Activated T-helper 1 cell treated with anti-CD3 and anti-CD28 coated beads, Interleukin-12 subunit alpha, Interleukin-12 subunit beta, Interleukin-2, Interleukin-4 antibody, amounts not matched to agents 30 ng/mL and 10 ng/mL and 1 ng/mL, durations not matched to agents 14 hours and 24 hours and 36 hours (primary cell): ENCODE results near the gene GLIS1. TPM values are rescaled to one million over a fixed set of nuclear protein-coding genes. Genes with fewer than 3 reads are reported as not detected.

ENCODE experiments used
- DNase-seq: peaks from one replicate; pipeline ENCODE4 v3.0.0; 2021; ENCODE audit warnings: low spot score
- H3K27ac Mint-ChIP-seq: one replicate; pipeline ENCODE4 v1.8.0; 2021; ENCODE audit warnings: mild to moderate bottlenecking, mixed read lengths
- H3K27me3 Mint-ChIP-seq: one replicate; pipeline ENCODE4 v1.8.0; 2022; ENCODE audit warnings: mild to moderate bottlenecking, moderate library complexity, mixed read lengths; ENCODE audit not compliant: insufficient read depth
- H3K36me3 Mint-ChIP-seq: one replicate; pipeline ENCODE4 v1.8.0; 2021; ENCODE audit warnings: low read depth, mixed read lengths
- H3K4me1 Mint-ChIP-seq: one replicate; pipeline ENCODE4 v1.8.0; 2021; ENCODE audit warnings: low read depth, mixed read lengths
- H3K4me3 Mint-ChIP-seq: one replicate; pipeline ENCODE4 v1.8.0; 2021; ENCODE audit warnings: mild to moderate bottlenecking, moderate library complexity, mixed read lengths
- H3K9me3 Mint-ChIP-seq: one replicate; pipeline ENCODE4 v1.8.0; 2021; ENCODE audit warnings: mixed read lengths
- intact Hi-C: fragments of 100-400 bp; cut with micrococcal nuclease; formaldehyde crosslinking; loops from one replicate; pipeline ENCODE4 v1.15.1; 2024
- total RNA-seq: library from RNA; stranded (reverse); gene quantifications from 2 replicates; pipeline ENCODE4 v1.2.3, GENCODE V29; 2022

The GLIS1 gene
- total RNA-seq, 1 donor from 2014 or later, result 0.05 TPM

DNA sequence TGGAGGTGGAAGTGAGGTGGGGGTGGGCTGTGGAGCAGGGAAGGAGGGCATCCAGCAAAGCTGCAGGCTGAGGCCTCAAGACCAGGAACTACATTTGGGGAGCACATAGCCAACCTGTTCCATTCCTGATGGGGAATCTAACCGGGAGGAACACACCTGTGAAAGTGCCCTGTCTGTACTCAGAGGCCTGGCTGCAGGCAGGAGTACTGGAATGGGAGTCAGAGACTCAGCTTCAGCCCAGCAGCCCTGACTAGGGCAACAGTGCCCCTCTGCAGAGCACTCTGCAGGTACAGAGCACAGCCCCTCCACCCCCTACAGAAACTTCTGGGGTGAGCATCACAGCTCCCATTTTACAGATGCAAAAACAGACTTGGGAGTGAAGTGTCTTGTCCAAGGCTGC lies 153.4 kb downstream of the GLIS1 start:
- Mint-ChIP-seq H3K9me3 (no peaks in the 10 kb centered on the region), H3K27me3 (peaks cover 12% of the 10 kb centered on the region), H3K36me3 (no peaks in the 10 kb centered on the region), H3K27ac (no peak overlapping the region), H3K4me1 (peaks cover 11% of the 10 kb centered on the region), H3K4me3 (no peak overlapping the region)
- DNase-seq, result no peak
- intact Hi-C loops, result no loop called here

DNA sequence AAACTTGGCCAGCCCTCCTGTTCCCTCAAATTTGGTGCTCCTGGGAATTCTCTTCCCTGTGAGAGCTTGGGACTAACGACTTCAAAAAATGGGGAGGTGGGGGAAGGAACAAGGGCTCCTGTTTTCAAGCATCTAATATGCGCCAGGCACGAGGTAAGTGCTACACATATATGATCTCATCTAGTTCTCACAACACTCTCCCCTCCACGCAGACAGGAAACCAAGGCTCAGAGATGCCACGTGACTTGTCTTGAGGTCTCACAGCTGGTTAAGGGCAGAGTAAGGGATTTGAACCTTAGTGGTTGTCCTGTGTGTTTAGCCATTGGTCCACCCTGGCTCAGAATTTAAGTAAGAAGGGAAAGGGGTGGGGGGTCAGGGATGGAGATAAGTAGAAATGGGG lies 153.8 kb downstream of the GLIS1 start:
- DNase-seq, result peak; percentile 56
- Mint-ChIP-seq H3K4me3 (no peak overlapping the region), H3K27me3 (peaks cover 12% of the 10 kb centered on the region), H3K9me3 (no peaks in the 10 kb centered on the region), H3K36me3 (no peaks in the 10 kb centered on the region), H3K27ac (peak overlapping the region; percentile 29), H3K4me1 (peaks cover 11% of the 10 kb centered on the region)
- intact Hi-C loops, result no loop called here

DNA sequence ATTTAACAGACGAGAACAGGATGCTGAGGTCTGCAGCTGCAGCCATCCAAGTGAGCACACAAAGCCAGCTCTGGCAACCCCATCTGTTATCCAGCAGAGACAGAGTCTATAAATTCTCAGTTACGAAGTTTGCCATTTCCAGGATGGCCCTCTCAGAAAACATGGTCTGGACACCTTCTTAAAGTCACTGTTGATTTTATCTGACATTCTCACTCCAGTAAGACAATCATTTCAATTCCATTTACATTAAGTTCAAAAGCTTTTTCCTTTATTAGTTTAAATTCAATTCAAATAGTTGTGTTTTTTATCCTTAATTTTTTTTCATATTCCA lies 154.2 kb downstream of the GLIS1 start:
- intact Hi-C loops, result no loop called here
- Mint-ChIP-seq H3K4me1 (peaks cover 11% of the 10 kb centered on the region), H3K9me3 (no peaks in the 10 kb centered on the region), H3K27ac (no peak overlapping the region), H3K36me3 (no peaks in the 10 kb centered on the region), H3K27me3 (peaks cover 12% of the 10 kb centered on the region), H3K4me3 (no peak overlapping the region)
- DNase-seq, result no peak

DNA sequence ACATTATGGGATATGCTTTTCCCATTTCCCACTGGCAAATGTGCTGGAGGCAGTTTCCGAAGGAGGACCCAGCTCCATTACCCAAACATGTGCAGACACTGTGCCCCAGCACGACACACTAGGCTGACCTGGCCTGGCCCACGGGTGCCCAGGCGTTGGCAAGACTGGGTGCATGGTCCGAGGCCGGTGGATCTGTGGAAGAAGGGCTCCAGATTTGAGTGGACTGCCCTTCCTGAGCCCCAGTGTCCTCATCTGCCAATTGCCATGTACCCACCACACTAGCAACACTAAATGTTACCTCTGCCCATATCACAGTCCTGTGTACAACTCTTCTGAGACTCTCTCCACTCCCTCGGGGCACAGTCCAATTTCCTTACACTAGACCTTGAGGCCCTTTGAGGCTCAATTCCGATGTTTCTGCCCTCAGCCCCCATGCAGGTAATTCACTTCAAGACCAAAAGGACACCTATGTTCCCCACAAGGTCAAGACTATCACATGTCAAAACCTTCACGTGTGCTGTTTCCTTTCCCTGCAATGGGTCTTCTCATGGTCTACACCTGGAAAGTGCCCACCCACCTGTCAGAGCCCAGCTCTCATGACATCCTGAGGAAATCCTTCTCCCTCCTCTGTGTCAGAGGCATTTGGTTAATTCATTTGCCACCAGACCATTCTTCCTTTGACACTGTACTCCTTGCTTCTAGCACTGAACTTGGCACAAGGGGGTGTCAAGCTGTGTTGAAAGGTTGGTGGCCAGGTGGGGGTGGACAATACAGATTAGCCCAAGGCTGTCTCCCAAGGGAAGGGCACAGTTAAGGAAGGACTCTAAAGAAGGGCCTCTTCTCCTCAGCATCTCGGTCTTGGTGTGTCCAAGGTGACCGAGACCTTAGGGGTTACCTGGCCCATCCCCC lies 154.8 kb downstream of the GLIS1 start:
- no peak overlapping the region for H3K27ac Mint-ChIP-seq
- H3K36me3 Mint-ChIP-seq, result no peaks in the 10 kb centered on the region
- intact Hi-C loops, result no loop called here
- H3K4me3 Mint-ChIP-seq, result no peak overlapping the region
- DNase-seq, result no peak
- H3K27me3 Mint-ChIP-seq, result peaks cover 12% of the 10 kb centered on the region
- peaks cover 11% of the 10 kb centered on the region for H3K4me1 Mint-ChIP-seq
- H3K9me3 Mint-ChIP-seq, result no peaks in the 10 kb centered on the region

DNA sequence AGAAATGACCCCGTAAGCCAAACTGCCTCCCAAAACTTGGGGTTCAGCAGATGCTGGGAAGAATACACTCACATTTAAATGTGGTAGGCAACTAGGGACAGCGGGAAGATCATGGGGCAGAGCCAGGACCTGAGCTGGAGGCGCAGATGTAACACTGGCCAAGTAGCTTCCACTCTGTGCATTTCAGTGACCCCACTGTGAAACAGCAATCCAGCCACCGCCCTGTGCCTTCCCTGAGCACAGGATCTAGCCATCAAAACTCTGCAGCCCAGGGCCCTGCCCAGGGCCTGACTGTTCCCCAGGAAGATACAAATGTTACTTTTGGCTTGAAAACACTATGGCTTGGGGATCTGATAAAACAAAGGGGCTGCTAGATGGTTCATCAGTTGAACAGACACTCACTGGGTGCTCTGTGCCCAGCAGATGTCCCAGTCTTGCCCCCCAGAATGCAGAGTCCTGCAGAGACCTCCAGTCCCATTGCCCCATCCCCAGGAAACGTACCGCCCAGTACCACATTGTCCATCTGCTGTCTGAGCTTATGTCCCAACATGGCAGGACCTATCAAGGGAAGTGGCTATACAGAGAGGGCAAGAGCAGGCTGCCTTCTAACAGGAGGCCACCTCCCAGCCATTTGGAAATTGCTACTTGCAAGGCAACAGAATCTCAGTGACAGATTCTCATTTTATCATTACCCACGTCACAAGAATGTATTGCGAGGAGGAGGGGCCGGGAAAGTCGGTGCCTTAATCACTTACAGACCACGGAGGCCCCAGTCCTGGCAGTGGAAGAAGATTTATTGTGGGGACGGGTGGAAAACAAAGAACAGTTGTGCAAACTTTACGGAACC lies 155.7 kb downstream of the GLIS1 start:
- H3K27me3 Mint-ChIP-seq, result peaks cover 12% of the 10 kb centered on the region
- no peak for DNase-seq
- intact Hi-C loops, result no loop called here
- no peak overlapping the region for H3K4me3 Mint-ChIP-seq
- H3K4me1 Mint-ChIP-seq, result peaks cover 11% of the 10 kb centered on the region
- no peaks in the 10 kb centered on the region for H3K9me3 Mint-ChIP-seq
- H3K27ac Mint-ChIP-seq, result no peak overlapping the region
- H3K36me3 Mint-ChIP-seq, result no peaks in the 10 kb centered on the region

DNA sequence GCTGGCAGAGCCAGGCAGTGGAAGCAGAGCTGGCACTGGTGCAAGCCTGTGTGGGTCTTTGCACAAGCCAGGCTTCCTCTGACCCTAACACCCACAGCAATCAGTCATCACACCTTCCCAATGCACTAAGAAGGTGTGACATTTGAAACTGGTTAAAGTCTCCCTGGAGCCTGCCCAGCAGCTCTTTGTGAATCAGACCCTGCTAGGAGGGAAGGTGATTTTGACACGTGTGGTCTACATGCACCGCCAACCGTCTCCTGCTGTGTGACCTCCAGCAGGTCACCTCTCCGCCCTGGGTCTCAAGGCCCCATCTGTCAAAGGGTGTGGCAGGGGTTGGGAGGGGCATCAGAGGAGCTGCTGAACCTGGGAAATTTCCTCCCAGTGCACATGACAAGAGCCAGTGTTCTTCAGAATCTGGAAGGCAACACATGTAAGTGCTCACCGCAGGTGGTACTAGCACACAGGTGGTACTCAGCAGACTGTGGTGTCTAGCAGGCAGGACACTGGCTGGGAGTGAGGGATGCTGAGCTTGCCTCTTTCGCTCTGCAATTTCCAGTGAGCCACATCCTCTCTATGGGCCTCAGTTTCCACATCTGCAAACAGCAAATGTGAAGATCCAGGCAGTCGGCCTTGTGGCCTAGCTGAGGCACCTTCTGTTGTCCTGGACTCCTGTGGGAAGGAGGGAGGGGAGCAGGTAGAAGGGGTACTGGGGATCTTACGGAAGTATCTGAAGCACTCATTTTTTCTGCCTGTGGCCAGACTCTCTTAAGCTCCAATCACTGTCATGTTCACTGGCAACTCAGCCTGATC lies 156.5 kb downstream of the GLIS1 start:
- Mint-ChIP-seq H3K4me1 (peaks cover 11% of the 10 kb centered on the region), H3K36me3 (no peaks in the 10 kb centered on the region), H3K27ac (no peak overlapping the region), H3K27me3 (peaks cover 11% of the 10 kb centered on the region), H3K9me3 (no peaks in the 10 kb centered on the region), H3K4me3 (no peak overlapping the region)
- DNase-seq, result no peak
- intact Hi-C loops, result no loop called here

DNA sequence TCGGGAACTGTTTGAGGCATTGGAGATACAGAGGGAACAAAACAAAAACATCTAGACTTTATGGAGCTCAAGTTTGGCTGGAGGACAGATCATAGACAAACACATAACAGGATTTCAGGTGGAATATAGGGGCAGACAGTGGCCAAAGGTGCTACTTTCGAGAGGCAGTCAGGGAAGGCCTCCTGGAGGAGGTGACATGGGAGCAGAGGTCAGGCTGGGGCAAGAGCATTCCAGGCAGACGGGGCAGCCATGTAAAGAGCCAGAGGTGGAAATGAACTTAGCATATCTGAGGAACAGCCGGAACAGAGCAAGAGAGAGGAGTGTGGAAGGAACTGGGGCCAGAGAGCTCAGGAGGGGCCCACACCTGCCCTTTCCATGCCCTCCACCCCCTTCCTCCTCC lies 157.5 kb downstream of the GLIS1 start:
- DNase-seq, result no peak
- no peaks in the 10 kb centered on the region for H3K9me3 Mint-ChIP-seq
- H3K27ac Mint-ChIP-seq, result no peak overlapping the region
- H3K4me3 Mint-ChIP-seq, result no peak overlapping the region
- peaks cover 6% of the 10 kb centered on the region for H3K27me3 Mint-ChIP-seq
- intact Hi-C loops, result no loop called here
- peaks cover 11% of the 10 kb centered on the region for H3K4me1 Mint-ChIP-seq
- H3K36me3 Mint-ChIP-seq, result no peaks in the 10 kb centered on the region

DNA sequence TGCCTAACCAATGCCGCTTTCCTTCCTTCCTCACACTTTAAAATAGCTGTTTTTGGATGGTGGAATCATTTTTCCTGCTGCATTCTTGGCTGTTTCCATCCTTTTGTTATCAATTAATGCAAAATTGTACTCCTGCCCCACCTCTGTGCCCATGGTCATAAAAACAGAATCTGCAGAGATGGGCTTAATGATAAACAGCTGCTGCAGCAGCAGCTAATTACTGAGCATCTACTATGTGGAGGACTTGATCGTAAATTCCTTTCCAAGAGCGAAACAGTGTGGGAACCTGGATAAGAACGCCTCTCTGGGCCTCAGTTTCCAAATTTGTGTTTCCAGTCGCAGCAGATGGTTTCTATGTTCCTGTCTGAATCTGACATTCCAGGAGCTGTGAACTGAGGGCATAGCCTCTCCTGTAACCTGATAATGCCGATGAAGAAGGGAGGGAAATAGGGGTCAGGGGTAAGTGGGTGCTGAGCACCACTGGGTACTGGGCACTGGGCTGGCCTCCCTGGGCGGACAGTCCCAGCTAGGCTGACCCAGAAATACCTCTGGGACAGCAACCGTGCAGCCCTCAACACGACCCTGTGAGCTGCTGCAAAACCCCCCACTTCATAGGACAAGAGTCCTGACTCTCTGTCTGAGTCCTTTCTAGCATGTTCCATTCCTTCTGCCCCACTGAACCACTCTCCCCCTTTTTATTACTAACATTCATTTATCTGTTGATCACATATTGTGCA lies 158.1 kb downstream of the GLIS1 start:
- no peaks in the 10 kb centered on the region for H3K9me3 Mint-ChIP-seq
- DNase-seq, result no peak
- H3K36me3 Mint-ChIP-seq, result no peaks in the 10 kb centered on the region
- H3K27ac Mint-ChIP-seq, result no peak overlapping the region
- intact Hi-C loops, result no loop called here
- peaks cover 11% of the 10 kb centered on the region for H3K4me1 Mint-ChIP-seq
- H3K4me3 Mint-ChIP-seq, result no peak overlapping the region
- H3K27me3 Mint-ChIP-seq, result peaks cover 7% of the 10 kb centered on the region

DNA sequence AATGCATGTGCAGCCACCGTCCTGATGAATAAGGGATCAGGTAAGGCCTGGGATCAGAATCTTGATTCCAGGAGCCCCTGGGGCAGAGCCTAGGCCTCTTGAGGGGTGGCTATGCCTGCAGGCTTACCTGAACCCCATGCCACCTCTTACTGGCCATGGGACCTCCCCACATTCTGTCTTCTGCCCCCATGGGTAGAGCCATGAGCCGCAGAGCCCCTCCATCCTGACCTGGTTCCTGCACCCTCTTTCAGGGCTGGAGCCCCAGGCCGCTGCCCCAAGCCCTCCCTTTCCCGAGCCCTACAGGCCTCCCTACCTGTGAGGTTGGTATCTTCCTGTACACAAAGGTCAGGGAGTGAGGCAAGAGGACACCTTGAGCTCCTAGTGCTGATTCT lies 159.0 kb downstream of the GLIS1 start:
- Mint-ChIP-seq H3K36me3 (no peaks in the 10 kb centered on the region), H3K9me3 (no peaks in the 10 kb centered on the region)

DNA sequence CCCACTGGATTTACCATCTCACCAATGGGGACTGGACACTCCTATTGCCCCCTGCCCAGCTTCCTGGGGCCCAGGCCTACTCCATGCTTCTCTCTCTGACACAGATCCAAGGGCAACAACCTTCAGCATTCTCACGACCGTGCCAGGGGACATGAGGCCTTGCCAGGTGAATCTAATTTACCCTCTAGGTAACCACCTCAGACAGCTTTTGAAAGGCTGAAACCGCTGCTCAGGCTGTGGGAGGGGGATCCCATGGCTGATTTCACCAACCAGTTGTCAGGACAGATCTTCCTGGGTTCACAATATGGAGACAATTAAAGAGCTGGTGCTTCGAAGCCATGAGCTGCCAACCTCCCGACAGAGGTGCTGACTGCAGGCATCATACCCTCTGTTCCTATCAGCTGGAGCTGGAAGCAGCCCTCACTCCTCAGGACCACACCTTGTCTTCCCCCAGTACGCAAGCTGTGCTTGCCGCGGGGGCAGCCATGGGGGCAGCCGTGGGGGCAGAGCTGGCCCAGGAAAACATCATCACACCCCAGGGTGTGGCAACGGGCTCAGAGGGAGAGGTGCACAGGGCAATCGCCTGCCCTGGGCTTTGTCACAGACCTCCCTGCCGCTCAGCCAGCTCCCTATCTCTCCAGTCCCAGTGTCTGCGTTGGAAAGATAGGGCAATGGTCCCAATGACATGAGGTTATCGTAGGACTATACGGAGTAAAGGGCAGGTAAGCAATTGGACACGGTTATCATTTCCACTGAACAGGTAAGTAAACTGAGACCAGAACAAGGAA lies 159.5 kb downstream of the GLIS1 start:
- H3K27ac Mint-ChIP-seq, result no peak overlapping the region

More for the DNA sequence above, 159.0 kb downstream of the GLIS1 start:
- H3K4me3 Mint-ChIP-seq, result no peak overlapping the region
- peaks cover 7% of the 10 kb centered on the region for H3K27me3 Mint-ChIP-seq
- no peak overlapping the region for H3K27ac Mint-ChIP-seq
- H3K4me1 Mint-ChIP-seq, result peaks cover 6% of the 10 kb centered on the region
- intact Hi-C loops, result no loop called here
- no peak for DNase-seq

DNA sequence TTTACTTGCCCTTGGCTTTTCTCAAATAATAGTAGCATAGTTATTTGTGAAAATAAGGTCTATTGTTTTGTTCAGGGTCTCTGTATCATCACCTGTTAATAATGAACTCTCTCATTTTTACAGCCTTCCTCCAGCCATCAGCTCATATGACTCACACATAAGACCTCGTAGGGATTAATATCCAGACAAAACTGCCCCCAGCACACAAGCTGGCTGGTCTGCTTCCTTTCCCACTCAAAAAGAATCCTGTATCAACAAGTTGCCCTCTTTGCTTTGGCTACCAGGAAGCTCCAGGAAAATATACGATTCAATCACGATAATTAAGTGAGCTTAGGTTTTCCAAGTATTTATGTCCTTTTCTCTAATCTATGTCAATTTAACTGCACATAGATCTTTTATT lies 160.6 kb downstream of the GLIS1 start:
- no peak overlapping the region for H3K27ac Mint-ChIP-seq
- H3K9me3 Mint-ChIP-seq, result no peaks in the 10 kb centered on the region
- H3K4me3 Mint-ChIP-seq, result no peak overlapping the region
- no peaks in the 10 kb centered on the region for H3K36me3 Mint-ChIP-seq
- H3K27me3 Mint-ChIP-seq, result peaks cover 5% of the 10 kb centered on the region
- DNase-seq, result no peak
- no peaks in the 10 kb centered on the region for H3K4me1 Mint-ChIP-seq
- intact Hi-C loops, result no loop called here

More for the DNA sequence above, 159.5 kb downstream of the GLIS1 start:
- peaks cover 7% of the 10 kb centered on the region for H3K27me3 Mint-ChIP-seq
- H3K4me3 Mint-ChIP-seq, result no peak overlapping the region
- intact Hi-C loops, result no loop called here
- H3K4me1 Mint-ChIP-seq, result no peaks in the 10 kb centered on the region
- no peaks in the 10 kb centered on the region for H3K36me3 Mint-ChIP-seq
- H3K9me3 Mint-ChIP-seq, result no peaks in the 10 kb centered on the region
- no peak for DNase-seq

DNA sequence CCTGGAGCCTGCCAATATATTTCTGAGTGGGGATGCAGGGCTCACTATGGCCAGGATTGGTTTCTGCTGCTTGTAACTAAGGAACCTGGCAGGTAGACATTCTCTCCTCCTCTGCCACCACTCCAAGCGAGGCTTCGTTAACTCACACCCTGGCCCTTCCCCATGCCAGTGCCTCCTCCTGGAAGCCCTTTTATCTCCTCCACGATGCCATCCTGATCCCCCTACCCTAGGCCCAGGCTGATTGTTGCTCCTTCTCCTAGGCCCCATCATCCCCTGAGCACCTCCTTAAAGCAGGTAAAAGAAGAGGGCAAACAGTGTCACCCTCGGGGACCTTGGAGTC lies 161.2 kb downstream of the GLIS1 start:
- H3K27ac Mint-ChIP-seq, result no peak overlapping the region
- intact Hi-C loops, result no loop called here
- H3K4me3 Mint-ChIP-seq, result no peak overlapping the region
- no peaks in the 10 kb centered on the region for H3K9me3 Mint-ChIP-seq
- DNase-seq, result no peak
- H3K36me3 Mint-ChIP-seq, result no peaks in the 10 kb centered on the region
- H3K27me3 Mint-ChIP-seq, result peaks cover 3% of the 10 kb centered on the region
- H3K4me1 Mint-ChIP-seq, result no peaks in the 10 kb centered on the region
